GM12878 (cell line): ENCODE results near the gene FAM199X.

ENCODE experiments used
- CTCF ChIP-seq, 3 experiments: IDR thresholded peaks in 2 of 3; conservative IDR thresholded peaks in 1 of 3; 2 replicates each; pipeline ENCODE4 v1.5.1; 2011; ENCODE audit warnings: low read depth in 3 of 3, low read length in 3 of 3, mild to moderate bottlenecking in 3 of 3, control low read depth in 2 of 3, moderate library complexity in 2 of 3, inconsistent platforms in 1 of 3, mixed read lengths in 1 of 3; ENCODE audit not compliant: control insufficient read depth in 2 of 3, insufficient read depth in 1 of 3; ENCODE audit errors: extremely low read depth in 1 of 3
- POLR2A ChIP-seq: IDR thresholded peaks from 2 replicates; pipeline ENCODE4 v1.6.1; 2011; ENCODE audit warnings: low read depth, mild to moderate bottlenecking, low read length
- SP1 ChIP-seq: IDR thresholded peaks from one replicate; pipeline ENCODE4 v1.6.1; 2011; ENCODE audit warnings: low read depth, low read length

GRCh38 chrX:104189837-104190236 is 23.6 kb downstream of the FAM199X start:
- TF ChIP-seq SP1 (no peak), POLR2A (no peak), CTCF (IDR thresholded peaks at IDR 0.05 in 2 of 3, conservative IDR thresholded peaks at IDR 0.05 in 1 of 3; ENCODE audit: control insufficient read depth in 2 of 3, extremely low read depth in 1 of 3, insufficient read depth in 1 of 3, low read depth in 3 of 3, low read length in 3 of 3) (no peak)
